ENCODE results near the gene PURA.

Gene PURA

DNA sequence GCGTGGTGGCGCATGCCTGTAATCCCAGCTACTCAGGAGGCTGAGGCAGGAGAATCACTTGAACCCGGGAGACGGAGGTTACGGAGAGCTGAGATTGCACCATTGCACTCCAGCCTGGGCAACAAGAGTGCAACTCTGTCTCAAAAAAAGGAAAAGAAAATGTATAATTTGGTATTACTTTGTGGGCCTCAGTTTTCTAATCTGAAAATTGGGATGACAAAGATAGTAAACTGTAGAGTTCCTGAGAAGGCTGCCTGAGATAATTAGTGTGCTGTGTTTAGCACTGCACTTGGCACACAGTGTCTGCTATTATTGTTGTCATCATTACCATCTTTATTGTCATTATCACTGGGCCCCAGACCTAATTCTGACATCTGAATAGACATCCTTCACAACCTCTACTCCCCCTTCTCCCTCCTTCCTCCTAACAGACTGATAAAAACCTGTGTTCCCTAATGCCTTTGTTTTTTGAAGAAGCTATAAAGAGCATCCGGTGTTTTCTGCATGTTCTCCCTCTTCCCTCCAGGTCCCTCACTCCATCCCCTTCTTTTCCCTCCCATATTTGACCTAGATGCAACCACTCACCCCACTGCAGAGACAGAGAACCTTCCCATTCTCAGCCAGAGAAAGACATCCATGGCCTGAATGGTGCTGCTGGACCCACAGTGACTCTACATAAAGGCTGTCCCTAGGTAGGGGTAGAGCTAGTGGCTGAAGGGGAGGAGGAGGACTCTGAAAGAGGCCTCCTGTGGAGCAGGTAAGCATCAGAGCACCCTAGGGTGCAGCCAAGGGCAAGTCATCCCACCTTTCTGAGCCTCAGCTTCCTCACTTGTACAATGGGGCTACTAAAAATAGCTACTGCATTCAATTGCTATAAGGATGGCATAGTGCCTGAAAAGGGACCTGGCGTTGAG is 45.4 kb downstream of the PURA start:
- no peak for DNase-seq (ENCODE audit: low read depth)

DNA sequence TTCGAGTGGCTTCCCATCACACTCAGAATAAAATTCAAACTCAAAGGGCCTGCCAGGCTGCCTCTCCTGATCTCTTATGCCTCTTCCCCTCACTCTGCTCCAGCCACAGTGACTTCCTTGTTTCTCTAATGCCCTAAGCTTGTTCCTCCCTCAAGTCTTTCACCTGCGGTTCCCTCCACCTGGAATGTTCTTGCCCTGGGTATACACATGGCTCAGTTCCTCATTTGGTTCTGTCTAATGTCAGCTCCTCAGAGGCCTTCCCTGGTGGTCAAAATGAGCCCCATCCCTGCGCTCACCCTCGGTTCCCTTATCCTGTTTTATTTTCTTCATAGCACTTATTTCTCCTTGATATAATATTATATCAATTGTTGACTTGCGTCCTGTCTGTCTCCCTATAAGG is 48.4 kb downstream of the PURA start:
- DNase-seq (ENCODE audit: low read depth), result no peak

DNA sequence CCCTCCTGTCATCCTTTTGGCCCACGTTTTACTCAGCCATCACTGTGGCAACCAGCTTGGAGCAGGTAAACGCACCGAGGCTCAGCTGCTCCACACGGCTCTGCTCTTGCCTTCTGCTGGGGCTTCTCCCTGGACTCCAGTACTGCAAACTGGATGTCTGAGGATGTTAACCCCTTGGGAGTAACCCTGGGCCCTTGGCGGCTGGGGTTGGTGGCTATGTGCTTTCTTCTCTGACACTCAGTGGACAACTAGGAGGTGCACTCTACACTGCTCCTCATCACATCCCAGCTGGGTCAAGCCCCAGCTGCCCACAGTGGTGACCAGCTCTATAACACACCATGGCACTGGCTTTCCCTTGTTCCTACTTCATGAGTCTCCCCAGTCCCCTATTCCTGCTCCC is 48.9 kb downstream of the PURA start:
- DNase-seq (ENCODE audit: low read depth), result no peak

GRCh38 chr5:140165101-140165922 is 51.4 kb downstream of the PURA start:
- DNase-seq (ENCODE audit: low read depth), result no peak

GRCh38 chr5:140165923-140166270 is 52.0 kb downstream of the PURA start:
- DNase-seq (ENCODE audit: low read depth), result no peak

- no peak for DNase-seq (ENCODE audit: low read depth)
Measured at GRCh38 chr5:140166911-140167310, 53.0 kb downstream of the PURA start.

DNA sequence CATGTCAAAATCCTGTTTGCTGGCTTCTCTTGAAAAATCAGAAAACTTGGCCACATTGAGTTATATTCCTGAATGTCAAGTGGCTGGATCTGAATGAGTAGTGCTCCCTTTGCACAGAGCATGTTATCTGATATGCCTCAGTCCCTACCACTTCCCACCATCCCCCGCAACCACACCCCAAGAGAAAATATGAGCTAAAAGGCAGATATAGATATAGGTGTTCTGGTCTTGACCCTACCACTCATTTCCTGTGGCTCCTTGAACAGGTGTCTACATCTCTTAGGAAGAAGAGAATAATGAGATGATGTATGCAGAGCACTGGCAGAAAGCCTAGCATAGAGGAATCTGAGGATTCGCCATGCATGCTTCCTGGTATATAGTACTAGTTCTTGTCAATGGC is 54.5 kb downstream of the PURA start:
- DNase-seq (ENCODE audit: low read depth), result no peak

DNA sequence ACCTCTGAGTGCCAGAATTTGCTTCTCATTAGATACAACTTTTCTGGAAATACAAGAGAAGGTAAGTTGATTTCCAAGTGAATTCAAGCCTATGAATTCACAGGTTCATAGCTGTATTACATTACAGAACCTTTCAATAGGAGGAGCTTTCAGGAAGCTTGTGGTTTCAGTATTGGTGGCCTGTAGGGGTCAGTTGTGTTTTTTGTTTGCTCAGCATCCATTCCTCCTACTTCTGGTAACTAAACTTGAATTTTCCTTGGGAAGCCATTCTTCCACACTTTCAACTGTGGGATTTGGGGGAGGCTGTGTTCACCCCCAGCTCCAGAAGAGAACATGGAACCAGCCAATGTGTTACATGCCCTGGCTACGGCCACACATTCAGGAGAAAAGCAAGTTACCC is 55.5 kb downstream of the PURA start:
- peak; percentile 25 for DNase-seq (ENCODE audit: low read depth)

DNA sequence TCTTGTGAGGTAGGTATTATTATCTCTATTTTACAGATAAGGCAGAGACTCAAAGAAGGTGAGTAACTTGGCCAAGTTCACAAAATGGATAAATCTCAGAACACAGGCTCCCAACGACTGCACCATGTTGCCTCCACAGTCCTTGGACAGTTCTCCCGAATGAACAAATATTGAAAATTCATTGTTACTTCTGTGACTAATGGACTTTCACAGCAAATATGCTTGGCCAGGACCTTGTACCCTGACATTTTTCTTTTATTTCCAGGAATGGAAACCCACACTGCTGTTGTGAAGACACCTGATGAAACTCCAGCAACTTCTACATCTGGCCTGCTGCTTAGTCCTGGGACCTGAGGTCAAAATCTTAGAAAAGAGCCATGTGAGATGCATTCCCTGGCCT is 58.6 kb downstream of the PURA start:
- no peak for DNase-seq (ENCODE audit: low read depth)

GRCh38 chr5:140174014-140174413 is 60.1 kb downstream of the PURA start:
- DNase-seq (ENCODE audit: low read depth), result no peak

GRCh38 chr5:140174465-140175366 is 60.8 kb downstream of the PURA start, which contains the start of gene CYSTM1:
Gene CYSTM1, plus strand, starts transcription at chr5:140175188. Its CDS starts 19,278 bp downstream, at chr5:140194466.
- DNase-seq (ENCODE audit: low read depth), result peak; percentile 94

Data from iris pigment epithelial cell (primary cell).